NCI-H460 (cell line): Measurements from ENCODE around the gene ANXA2. TPM values are rescaled to one million over a fixed set of nuclear protein-coding genes. Genes with fewer than 3 reads are reported as not detected.
"Not testable (repeated sequence)": the region's sequence is repeated elsewhere in the genome, so short reads cannot be mapped to it uniquely, and the experiment has no call there.

Source experiments
- DNase-seq: peaks from one replicate; pipeline ENCODE4 v3.0.0-alpha.2; 2016; ENCODE audit warnings: low read depth; ENCODE audit errors: extremely low read depth
- total RNA-seq: library from RNA; depleted of rRNA; stranded (reverse); fragments of >200 nt; shearing (Covaris generic); gene quantifications from 2 replicates; pipeline ENCODE4 v1.2.3, GENCODE V29; 2014

The ANXA2 gene
- total RNA-seq, 1 experiment from 2014 or later: 1,261 TPM

- DNase-seq: no peak
These were observed 14.1 kb upstream of the ANXA2 start for GRCh38 chr15:60411774-60412425.

DNA sequence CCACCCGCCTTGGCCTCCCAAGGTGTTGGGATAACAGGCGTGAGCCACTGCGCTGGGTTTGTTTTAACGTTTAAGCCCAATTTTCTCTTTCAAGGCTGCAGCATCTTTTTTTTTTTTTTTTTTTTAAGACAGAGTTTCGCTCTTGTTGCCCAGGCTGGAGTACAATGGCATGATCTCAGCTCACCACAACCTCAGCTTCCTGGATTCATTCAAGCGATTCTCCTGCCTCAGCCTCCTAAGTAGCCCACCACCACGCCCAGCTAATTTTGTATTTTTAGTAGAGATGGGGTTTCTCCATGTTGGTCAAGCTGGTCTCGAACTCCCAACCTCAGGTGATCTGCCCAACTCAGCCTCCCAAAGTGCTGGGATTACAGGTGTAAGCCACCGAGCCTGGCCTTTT lies 12.6 kb upstream of the ANXA2 start:
- DNase-seq: not testable (repeated sequence)

DNA sequence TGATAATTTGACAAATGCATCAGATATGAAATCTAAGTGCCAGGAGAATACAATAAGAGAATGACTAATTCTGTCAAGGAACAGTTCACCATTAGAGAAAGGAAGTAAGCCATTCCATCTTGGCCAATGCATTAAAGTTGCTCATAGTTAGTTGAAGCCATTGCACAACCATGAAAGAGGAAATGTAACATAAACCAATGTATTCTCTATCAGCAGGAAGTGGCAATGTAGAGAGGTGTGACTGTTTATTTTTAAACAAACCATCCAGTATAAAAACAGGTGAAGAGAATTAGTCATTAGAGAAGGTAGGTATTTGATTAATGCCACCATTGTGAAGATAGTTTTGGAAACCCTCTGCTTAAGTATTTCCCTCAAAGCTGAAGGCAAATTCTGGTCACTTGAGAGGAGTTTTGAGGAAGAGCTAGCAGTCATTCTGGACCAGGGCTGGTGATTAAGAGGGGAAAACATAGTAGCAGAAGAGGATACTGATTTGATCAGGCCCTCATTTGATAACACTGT lies 10.7 kb upstream of the ANXA2 start:
- no peak for DNase-seq

GRCh38 chr15:60407415-60407805 lies 9.6 kb upstream of the ANXA2 start:
- no peak for DNase-seq

GRCh38 chr15:60406513-60407414 lies 9.0 kb upstream of the ANXA2 start:
- no peak for DNase-seq

GRCh38 chr15:60405399-60405798 lies 7.6 kb upstream of the ANXA2 start:
- DNase-seq: no peak

DNA sequence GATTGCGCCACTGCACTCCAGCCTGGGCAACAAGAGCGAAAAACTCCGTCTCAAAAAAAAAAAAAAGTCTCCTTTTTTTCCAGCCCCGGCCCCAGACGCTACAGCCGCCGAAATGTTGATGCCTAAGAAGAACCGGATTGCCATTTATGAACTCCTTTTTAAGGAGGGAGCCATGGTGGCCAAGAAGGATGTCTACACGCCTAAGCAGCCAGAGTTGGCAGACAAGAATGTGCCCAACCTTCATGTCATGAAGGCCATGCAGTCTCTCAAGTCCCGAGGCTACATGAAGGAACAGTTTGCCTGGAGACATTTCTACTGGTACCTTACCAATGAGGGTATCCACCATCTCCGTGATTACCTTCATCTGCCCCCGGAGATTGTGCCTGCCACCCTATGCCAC lies 6.6 kb upstream of the ANXA2 start:
- DNase-seq: not testable (repeated sequence)

DNA sequence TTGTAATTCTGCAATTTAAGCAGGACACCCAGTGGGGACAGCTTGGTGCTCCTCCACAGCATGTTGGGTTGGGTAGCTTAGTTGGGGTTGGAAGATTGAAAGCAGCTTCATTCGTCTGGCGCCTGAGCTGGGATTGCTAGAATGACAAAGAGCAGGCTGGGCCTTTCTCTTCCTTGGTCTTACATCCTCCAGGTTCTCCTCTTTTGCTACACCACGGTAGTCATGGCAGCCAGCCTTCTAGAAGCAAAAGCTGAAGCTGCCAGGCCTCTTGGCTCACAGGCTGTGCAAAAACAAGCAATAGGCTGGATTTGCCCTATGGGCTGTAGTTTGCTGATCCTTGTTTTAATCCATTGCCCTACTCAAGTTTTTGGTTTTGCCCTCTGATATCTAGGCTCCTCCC lies 3.2 kb upstream of the ANXA2 start:
- DNase-seq: no peak

DNA sequence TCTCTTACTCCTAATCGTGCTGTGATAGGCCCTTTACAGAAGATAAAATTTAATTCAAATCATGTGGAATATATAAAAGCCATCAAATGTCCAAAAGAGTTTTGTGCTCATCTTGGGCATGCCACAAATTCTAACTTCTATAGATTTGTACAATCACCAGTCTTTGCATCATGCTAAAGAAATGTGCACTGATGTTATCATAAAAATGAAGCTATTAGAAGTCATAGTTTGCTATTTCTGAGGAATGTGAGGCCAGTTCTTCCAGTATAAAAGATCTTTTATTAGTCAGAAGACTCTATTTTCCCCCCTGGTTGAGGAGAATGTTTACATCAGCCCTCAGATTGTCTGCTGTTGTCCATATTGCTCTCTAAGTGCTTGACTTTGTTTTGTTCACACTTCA lies 2.1 kb upstream of the ANXA2 start:
- DNase-seq: no peak

- no peak for DNase-seq
These were observed 1.6 kb upstream of the ANXA2 start for GRCh38 chr15:60399246-60399915.

DNA sequence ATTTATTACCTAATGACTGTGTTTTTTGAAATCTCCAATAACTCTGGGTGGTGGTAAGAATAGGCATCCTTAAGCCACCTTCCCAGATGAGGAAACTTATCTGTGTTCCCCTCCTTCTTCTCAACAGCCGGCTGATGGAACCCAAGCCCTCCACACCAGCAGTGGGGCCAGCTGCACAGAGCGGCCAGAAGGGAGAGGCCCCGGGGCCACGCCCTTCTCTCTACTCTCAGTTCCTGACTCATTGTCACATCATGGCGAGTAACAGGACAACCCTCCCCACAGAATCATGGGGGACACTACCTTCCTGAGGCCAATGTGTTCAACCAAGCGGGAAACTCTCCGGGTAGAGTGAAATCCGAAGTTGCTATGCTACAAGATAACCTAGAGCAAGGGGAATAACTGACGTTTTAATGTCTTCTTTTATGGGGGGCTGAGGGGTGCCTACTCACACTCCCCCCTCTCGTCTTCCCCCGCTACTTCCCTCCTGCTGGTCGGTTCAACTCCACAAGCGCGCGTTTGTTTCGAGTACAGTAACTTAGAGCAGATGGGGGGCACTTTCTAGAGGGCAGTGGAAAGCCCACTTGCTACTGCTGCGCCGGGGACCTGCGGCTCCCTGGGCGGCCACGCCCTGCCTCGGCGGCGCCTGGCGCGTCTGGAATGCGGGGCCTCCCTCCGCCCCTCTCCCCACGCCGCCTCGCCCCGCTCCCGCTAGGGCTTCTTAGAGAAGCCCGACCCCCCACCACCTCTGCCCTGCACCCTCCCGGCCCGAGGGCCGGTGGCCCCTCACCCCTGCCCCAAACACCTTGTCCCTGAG lies 621 bp downstream of the ANXA2 start:
- peak; percentile 88 for DNase-seq

DNA sequence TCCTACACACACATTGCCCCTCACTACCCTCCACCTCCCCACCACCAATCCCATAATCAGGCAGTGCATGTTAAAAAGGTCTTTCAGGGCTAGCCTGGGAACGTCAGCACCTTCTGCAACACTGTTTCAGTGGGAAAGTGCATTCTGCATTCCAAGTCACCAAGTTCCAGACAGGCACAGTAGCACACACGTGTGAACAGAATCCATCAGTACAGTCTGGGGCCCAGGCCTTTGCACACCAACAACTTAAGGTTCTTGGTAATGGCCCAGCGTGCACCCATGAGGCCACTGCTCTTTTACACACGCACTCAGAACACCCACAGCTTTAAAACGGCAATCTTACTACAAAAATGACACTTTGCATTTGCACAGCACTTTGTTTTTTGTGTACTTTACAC lies 1.2 kb downstream of the ANXA2 start:
- DNase-seq: no peak

DNA sequence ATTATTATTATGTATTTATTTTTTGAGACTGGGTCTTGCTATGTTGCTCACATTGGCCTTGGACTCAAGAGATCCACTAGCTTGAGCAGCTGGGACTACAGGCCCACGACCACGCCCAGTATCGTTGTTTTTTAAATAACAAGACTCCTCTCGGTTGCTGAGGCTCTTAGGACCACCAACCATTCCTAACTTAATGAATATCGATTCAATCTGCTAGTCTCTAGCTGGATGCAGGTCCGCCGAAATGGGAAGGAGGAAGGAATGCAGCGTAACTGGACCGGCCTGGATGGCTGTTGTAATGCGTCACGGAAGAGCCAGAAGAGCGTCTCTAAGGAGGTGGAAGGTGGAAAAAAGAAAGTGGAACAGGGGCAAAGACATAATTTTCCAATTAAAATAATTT lies 1.7 kb downstream of the ANXA2 start:
- no peak for DNase-seq

- no peak for DNase-seq
These were observed 2.3 kb downstream of the ANXA2 start for GRCh38 chr15:60395276-60396011.

GRCh38 chr15:60394689-60395097 lies 3.1 kb downstream of the ANXA2 start:
- no peak for DNase-seq

GRCh38 chr15:60392986-60393790 lies 4.6 kb downstream of the ANXA2 start:
- DNase-seq: peak; percentile 96

DNA sequence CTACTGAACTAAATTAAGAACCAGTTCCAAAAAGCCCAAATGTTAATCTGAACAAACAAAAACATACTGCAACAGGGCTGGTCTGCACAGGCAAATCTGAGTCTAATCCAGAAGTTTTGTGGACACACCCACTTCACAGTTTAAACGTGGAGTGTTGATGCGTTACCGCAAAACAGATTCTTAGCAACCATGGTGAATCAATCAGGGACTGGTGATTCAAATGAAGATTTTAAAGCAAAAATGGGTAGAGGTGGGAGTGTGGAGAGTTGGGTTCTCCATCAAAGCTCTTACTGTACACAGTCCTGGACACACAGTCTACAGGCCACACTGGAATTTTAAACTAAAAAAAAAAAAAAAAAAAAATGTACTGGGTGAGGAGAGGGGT lies 5.2 kb downstream of the ANXA2 start:
- no peak for DNase-seq

- DNase-seq: no peak
These were observed 6.0 kb downstream of the ANXA2 start for GRCh38 chr15:60391722-60392315.
